Measurements from ENCODE around the gene PI4KB.

The PI4KB gene

DNA sequence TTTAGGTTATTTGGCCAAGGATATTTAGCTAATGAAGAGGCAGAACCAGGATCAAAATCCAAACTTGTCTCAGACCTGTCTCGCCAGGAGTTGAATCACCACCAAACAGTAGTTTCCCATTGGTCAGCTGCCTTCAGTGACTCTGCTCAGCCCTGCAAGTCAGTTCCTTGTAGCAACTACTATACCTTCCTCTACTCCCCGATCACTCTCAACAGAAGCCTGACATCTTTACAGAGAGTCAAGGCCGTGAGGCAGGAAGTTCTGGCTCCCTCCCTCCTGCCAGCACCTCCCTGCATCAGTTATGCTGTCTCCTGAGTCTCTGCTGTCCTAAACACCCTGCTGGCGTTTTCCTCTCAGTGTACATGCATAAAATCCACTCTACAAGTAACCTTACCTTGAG lies 59.5 kb downstream of the PI4KB start:
- Histone ChIP-seq H3K27ac (no peak overlapping the region), H3K4me2 (ENCODE audit: low read length) (no peak overlapping the region), H2AFZ (no peak overlapping the region), H3K4me1 (no peaks in the 10 kb centered on the region), H3K79me2 (no peaks in the 10 kb centered on the region), H3K27me3 (ENCODE audit: control insufficient read depth, insufficient read depth, low read length) (no peaks in the 10 kb centered on the region), H3K4me3 (ENCODE audit: low read depth, low read length) (no peak overlapping the region), H3K9me3 (ENCODE audit: control insufficient read depth, low read length) (no peaks in the 10 kb centered on the region), H3K36me3 (ENCODE audit: control insufficient read depth, insufficient read depth, low read length) (no peaks in the 10 kb centered on the region), H3K9ac (no peak overlapping the region)
- TF ChIP-seq, protein P1, sequence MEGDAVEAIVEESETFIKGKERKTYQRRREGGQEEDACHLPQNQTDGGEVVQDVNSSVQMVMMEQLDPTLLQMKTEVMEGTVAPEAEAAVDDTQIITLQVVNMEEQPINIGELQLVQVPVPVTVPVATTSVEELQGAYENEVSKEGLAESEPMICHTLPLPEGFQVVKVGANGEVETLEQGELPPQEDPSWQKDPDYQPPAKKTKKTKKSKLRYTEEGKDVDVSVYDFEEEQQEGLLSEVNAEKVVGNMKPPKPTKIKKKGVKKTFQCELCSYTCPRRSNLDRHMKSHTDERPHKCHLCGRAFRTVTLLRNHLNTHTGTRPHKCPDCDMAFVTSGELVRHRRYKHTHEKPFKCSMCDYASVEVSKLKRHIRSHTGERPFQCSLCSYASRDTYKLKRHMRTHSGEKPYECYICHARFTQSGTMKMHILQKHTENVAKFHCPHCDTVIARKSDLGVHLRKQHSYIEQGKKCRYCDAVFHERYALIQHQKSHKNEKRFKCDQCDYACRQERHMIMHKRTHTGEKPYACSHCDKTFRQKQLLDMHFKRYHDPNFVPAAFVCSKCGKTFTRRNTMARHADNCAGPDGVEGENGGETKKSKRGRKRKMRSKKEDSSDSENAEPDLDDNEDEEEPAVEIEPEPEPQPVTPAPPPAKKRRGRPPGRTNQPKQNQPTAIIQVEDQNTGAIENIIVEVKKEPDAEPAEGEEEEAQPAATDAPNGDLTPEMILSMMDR (IDR thresholded peaks at IDR 0.05) = no peak

DNA sequence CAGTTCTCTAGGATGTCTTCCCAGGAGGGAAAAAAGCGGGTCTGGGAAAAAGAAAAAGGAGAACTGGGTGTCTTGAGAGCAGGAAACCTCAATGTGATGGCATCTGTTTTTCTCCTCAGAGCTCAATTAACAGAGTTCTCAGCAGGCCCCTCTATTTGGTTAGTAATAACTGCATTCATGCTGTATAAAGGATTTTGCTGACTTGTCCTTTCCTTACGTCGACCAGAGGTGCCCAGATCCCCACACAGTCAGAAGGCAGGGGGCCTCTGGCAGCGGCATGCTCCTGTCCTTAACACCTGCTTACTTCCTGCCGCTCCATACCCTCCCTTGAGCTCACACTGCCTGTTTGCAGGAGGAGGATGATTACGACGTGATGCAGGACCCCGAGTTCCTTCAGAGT lies 60.4 kb downstream of the PI4KB start:
- Histone ChIP-seq H3K9me3 (ENCODE audit: control insufficient read depth, low read length) (no peaks in the 10 kb centered on the region), H3K4me3 (ENCODE audit: low read depth, low read length) (no peak overlapping the region), H2AFZ (no peak overlapping the region), H3K79me2 (no peaks in the 10 kb centered on the region), H3K4me2 (ENCODE audit: low read length) (no peak overlapping the region), H3K9ac (no peak overlapping the region), H3K36me3 (ENCODE audit: control insufficient read depth, insufficient read depth, low read length) (no peaks in the 10 kb centered on the region), H3K27ac (no peak overlapping the region), H3K4me1 (no peaks in the 10 kb centered on the region), H3K27me3 (ENCODE audit: control insufficient read depth, insufficient read depth, low read length) (no peaks in the 10 kb centered on the region)
- TF ChIP-seq, protein P1 (IDR thresholded peaks at IDR 0.05) = no peak

DNA sequence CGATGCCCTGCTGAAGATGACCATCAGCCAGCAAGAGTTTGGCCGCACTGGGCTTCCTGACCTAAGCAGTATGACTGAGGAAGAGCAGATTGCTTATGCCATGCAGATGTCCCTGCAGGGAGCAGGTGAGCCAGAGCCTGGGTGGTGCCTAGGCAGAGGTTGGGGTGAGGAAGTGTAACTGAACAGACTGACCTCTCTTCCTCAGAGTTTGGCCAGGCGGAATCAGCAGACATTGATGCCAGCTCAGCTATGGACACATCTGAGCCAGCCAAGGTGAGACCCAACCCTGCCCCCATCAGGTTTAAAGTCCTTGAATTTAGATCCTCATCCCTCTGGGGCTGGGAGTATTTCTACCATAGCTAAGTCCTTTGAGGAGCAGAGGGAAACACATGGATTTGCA lies 60.9 kb downstream of the PI4KB start:
- TF ChIP-seq, protein P1 (IDR thresholded peaks at IDR 0.05) = no peak
- peaks cover 1% of the 10 kb centered on the region for H3K79me2 ChIP-seq
- H3K4me3 ChIP-seq (ENCODE audit: low read depth, low read length) = no peak overlapping the region
- H3K4me2 ChIP-seq (ENCODE audit: low read length) = no peak overlapping the region
- H3K36me3 ChIP-seq (ENCODE audit: control insufficient read depth, insufficient read depth, low read length) = no peaks in the 10 kb centered on the region
- H3K9me3 ChIP-seq (ENCODE audit: control insufficient read depth, low read length) = no peaks in the 10 kb centered on the region
- no peaks in the 10 kb centered on the region for H3K4me1 ChIP-seq
- H3K27me3 ChIP-seq (ENCODE audit: control insufficient read depth, insufficient read depth, low read length) = no peaks in the 10 kb centered on the region
- H2AFZ ChIP-seq = no peak overlapping the region
- no peak overlapping the region for H3K9ac ChIP-seq
- no peak overlapping the region for H3K27ac ChIP-seq

DNA sequence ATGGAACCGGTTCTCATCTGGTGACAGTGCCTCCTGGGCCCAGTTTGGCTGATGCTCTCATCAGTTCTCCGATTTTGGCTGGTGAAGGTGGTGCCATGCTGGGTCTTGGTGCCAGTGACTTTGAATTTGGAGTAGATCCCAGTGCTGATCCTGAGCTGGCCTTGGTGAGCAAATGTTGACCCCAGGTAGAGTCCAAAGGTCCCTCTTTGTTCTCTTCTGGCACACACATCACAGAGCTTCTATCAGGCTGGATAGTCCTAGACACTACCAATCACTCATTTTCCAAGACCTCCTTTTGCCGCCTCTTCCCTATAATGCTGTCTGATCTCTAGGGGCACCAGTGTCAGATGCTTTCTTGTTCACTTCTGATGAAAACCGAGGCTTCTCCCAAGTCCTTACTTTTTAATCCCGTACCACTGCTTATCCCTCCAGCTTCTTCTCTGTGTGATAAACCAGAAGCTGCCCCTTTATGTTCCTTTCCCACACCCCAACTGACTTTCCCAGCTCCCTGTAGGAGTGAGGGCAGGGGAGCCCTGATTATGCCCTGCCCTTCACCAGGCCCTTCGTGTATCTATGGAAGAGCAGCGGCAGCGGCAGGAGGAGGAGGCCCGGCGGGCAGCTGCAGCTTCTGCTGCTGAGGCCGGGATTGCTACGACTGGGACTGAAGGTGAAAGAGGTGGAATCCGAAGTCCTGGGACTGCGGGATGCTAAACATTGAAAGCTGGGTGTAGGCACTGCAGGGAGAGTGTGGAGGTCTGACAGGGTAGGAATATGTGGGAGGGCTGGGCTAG lies 61.6 kb downstream of the PI4KB start:
- peaks cover 3% of the 10 kb centered on the region for H3K79me2 ChIP-seq
- H3K36me3 ChIP-seq (ENCODE audit: control insufficient read depth, insufficient read depth, low read length) = no peaks in the 10 kb centered on the region
- no peaks in the 10 kb centered on the region for H3K4me1 ChIP-seq
- H3K27me3 ChIP-seq (ENCODE audit: control insufficient read depth, insufficient read depth, low read length) = no peaks in the 10 kb centered on the region
- no peaks in the 10 kb centered on the region for H3K9me3 ChIP-seq (ENCODE audit: control insufficient read depth, low read length)
- no peak overlapping the region for H3K27ac ChIP-seq
- TF ChIP-seq, protein P1 (IDR thresholded peaks at IDR 0.05) = no peak
- no peak overlapping the region for H3K4me2 ChIP-seq (ENCODE audit: low read length)
- no peak overlapping the region for H2AFZ ChIP-seq
- no peak overlapping the region for H3K9ac ChIP-seq
- H3K4me3 ChIP-seq (ENCODE audit: low read depth, low read length) = no peak overlapping the region

DNA sequence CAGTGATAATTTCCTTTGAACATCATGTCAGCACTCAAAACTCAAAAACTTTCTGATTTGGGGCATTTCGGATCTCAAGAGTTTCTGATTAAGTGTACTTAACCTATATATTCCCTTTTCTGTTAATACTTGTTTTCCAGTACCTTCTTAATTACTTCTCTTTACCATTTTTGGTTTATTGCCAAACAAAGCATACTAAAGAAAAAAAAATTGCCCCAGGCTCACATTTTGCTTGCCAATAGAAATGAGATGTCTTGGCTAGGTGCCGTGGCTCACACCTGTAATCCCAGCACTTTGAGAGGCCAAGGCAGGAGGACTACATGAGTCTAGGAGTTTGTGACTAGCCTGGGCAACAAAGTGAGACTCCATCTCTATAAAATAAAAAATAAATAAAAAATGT lies 67.9 kb downstream of the PI4KB start:
- no peak overlapping the region for H3K4me3 ChIP-seq (ENCODE audit: low read depth, low read length)

More for the DNA sequence above, 67.9 kb downstream of the PI4KB start:
- TF ChIP-seq, protein P1 (IDR thresholded peaks at IDR 0.05) = no peak
- no peaks in the 10 kb centered on the region for H3K27me3 ChIP-seq (ENCODE audit: control insufficient read depth, insufficient read depth, low read length)
- H3K36me3 ChIP-seq (ENCODE audit: control insufficient read depth, insufficient read depth, low read length) = no peaks in the 10 kb centered on the region
- H3K27ac ChIP-seq = no peak overlapping the region
- no peaks in the 10 kb centered on the region for H3K9me3 ChIP-seq (ENCODE audit: control insufficient read depth, low read length)
- peaks cover 4% of the 10 kb centered on the region for H3K4me1 ChIP-seq
- no peak overlapping the region for H2AFZ ChIP-seq
- H3K9ac ChIP-seq = no peak overlapping the region
- H3K79me2 ChIP-seq = peaks cover 21% of the 10 kb centered on the region
- no peak overlapping the region for H3K4me2 ChIP-seq (ENCODE audit: low read length)

Data from parathyroid adenoma (tissue), 2 donors.